Liver (tissue), 2 donors: ENCODE results near the gene LCN6.

Experiments
- TF ChIP-seq, protein P1 (sequence below): IDR thresholded peaks from 2 replicates; pipeline ENCODE4 v1.6.1; 2016; ENCODE audit warnings: antibody characterized with exemption
- TF ChIP-seq, protein P2 (sequence below): fragments of 150-350 bp; IDR thresholded peaks from 2 replicates; pipeline ENCODE4 v1.5.1; 2017; ENCODE audit warnings: improper control_type of control experiment, low read depth, low read length; ENCODE audit not compliant: missing input control
- donor health status: healthy.

DNA sequence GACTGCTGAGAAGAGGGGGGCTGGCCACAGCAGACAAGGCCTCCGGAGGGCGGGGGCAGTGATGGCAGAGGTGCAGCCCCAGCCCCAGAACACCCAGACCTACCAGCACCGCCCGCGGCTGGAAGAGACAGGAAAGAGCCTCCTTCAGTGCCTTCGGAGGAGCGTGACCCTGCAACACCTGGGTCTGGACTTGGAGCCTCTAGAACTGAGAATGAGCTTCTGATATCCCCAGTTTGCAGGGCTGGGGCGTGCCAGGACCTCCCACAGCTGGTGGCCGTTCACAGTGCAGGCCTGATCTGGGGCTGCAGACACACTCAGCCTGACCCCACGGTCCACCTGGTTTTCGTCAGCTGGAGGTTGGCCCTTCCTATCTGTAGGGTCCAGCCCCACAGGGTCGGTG is 14.7 kb downstream of the LCN6 start:
- TF ChIP-seq, protein P1, sequence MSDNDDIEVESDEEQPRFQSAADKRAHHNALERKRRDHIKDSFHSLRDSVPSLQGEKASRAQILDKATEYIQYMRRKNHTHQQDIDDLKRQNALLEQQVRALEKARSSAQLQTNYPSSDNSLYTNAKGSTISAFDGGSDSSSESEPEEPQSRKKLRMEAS: no peak
- TF ChIP-seq, protein P2, sequence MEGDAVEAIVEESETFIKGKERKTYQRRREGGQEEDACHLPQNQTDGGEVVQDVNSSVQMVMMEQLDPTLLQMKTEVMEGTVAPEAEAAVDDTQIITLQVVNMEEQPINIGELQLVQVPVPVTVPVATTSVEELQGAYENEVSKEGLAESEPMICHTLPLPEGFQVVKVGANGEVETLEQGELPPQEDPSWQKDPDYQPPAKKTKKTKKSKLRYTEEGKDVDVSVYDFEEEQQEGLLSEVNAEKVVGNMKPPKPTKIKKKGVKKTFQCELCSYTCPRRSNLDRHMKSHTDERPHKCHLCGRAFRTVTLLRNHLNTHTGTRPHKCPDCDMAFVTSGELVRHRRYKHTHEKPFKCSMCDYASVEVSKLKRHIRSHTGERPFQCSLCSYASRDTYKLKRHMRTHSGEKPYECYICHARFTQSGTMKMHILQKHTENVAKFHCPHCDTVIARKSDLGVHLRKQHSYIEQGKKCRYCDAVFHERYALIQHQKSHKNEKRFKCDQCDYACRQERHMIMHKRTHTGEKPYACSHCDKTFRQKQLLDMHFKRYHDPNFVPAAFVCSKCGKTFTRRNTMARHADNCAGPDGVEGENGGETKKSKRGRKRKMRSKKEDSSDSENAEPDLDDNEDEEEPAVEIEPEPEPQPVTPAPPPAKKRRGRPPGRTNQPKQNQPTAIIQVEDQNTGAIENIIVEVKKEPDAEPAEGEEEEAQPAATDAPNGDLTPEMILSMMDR: no peak
